ENCODE data around the gene NTF3. TPM values are rescaled to one million over a fixed set of nuclear protein-coding genes. Genes with fewer than 3 reads are reported as not detected.

NTF3 gene
- polyA plus RNA-seq, 1 of the 3 experiments (the other 2 are of a cell fraction): not detected

GRCh38 chr12:5473783-5474116 is 41.8 kb downstream of the NTF3 start:
- ChIA-PET CTCF (no interaction called here), POLR2A (no interaction called here)
- Histone ChIP-seq H4K20me1 (ENCODE audit: insufficient read depth) (no peaks in the 10 kb centered on the region), H2AFZ (ENCODE audit: low read depth) (no peak overlapping the region), H3K36me3 (replicated peaks in 1 of 2; ENCODE audit: control insufficient read depth in 1 of 2, insufficient read depth in 2 of 2, low read length in 1 of 2) (no peaks in the 10 kb centered on the region), H3K4me3 (ENCODE audit: low read depth in 2 of 2, low read length in 1 of 2) (no peak overlapping the region), H3K27ac (ENCODE audit: low read depth in 2 of 2, low read length in 1 of 2) (no peak overlapping the region), H3K9ac (no peak overlapping the region), H3K79me2 (ENCODE audit: insufficient read depth) (no peaks in the 10 kb centered on the region), H3K9me3 (no peaks in the 10 kb centered on the region), H3K4me1 (ENCODE audit: control insufficient read depth in 1 of 2, insufficient read depth in 2 of 2, low read depth in 1 of 2, low read length in 1 of 2) (no peaks in the 10 kb centered on the region), H3K9me2 (no peaks in the 10 kb centered on the region), H3K4me2 (no peak overlapping the region), H3F3A (replicated peaks; ENCODE audit: insufficient read depth) (no peaks in the 10 kb centered on the region), H3K27me3 (ENCODE audit: insufficient read depth) (peaks cover 97% of the 10 kb centered on the region)
- DNase-seq: no peak
- TF ChIP-seq FOXJ3 (CRISPR knock-in tag; IDR thresholded peaks at IDR 0.05) (no peak), NRF1 (IDR thresholded peaks at IDR 0.05; ENCODE audit: low read depth, low read length) (no peak), RAD21 (IDR thresholded peaks at IDR 0.05; ENCODE audit: low read length) (no peak), USF2 (IDR thresholded peaks at IDR 0.05; ENCODE audit: borderline replicate concordance, low read depth, low read length) (no peak), FOSL2 (IDR thresholded peaks at IDR 0.05; ENCODE audit: borderline replicate concordance, low read depth) (no peak), SMC3 (IDR thresholded peaks at IDR 0.05; ENCODE audit: low read depth, low read length) (no peak), CHD2 (IDR thresholded peaks at IDR 0.05; ENCODE audit: low read length, partially characterized antibody) (no peak), TCF12 (IDR thresholded peaks at IDR 0.05) (no peak), MEF2A (IDR thresholded peaks at IDR 0.05; ENCODE audit: borderline replicate concordance, low read depth) (no peak), EP300 (IDR thresholded peaks at IDR 0.05; ENCODE audit: borderline replicate concordance in 1 of 2, low read depth in 1 of 2, low read length in 1 of 2) (no peak), NFIC (IDR thresholded peaks at IDR 0.05; ENCODE audit: borderline replicate concordance) (no peak), PBX3 (IDR thresholded peaks at IDR 0.05) (no peak), REST (IDR thresholded peaks at IDR 0.05; ENCODE audit: low read depth, low read length) (no peak), CTCF (IDR thresholded peaks at IDR 0.05) (no peak), RCOR1 (IDR thresholded peaks at IDR 0.05; ENCODE audit: low read length) (no peak), RFX5 (IDR thresholded peaks at IDR 0.05; ENCODE audit: low read length) (no peak)
- 0% methylated on average over 2 of the region's 2 CpGs for WGBS (ENCODE audit: low lambda C conversion rate)
